OCI-LY7 (cell line): ENCODE data around the gene DNAJC28. TPM values are rescaled to one million over a fixed set of nuclear protein-coding genes. Genes with fewer than 3 reads are reported as not detected.

Experiments used
- BruUV-seq: library from RNA; stranded (reverse); fragments of 400-500 nt; replicated peaks from 2 replicates; lab custom pipeline; 2021; lab: Mats Ljungman, UMichigan
- CTCF ChIA-PET: fragments of 300-600 bp; sonication (Branson Sonifier 250); formaldehyde crosslinking; loops from one replicate; lab custom pipeline; 2022; ENCODE audit warnings: antibody characterized with exemption; ENCODE audit not compliant: unreplicated experiment; lab: Charles Lee
- POLR2A ChIA-PET: fragments of 300-600 bp; sonication (Branson Sonifier 250); formaldehyde crosslinking; loops from one replicate; lab custom pipeline; 2022; ENCODE audit warnings: antibody characterized with exemption; lab: Charles Lee
- DNase-seq: peaks from one replicate; pipeline ENCODE4 v3.0.0-alpha.2; 2015; ENCODE audit warnings: low spot score
- H2AFZ ChIP-seq: fragments of 200-600 bp; sonication (generic), shearing (Covaris generic); 2 replicates; pipeline ENCODE4 v1.6.1; 2014; ENCODE audit warnings: mild to moderate bottlenecking, antibody characterized with exemption, low read length, moderate library complexity
- H3K27ac ChIP-seq: fragments of 200-600 bp; sonication (generic); 2 replicates; pipeline ENCODE4 v1.5.1; 2014; ENCODE audit warnings: mixed run types, low read depth, mild to moderate bottlenecking, moderate library complexity, low read length, inconsistent platforms; ENCODE audit not compliant: poor library complexity, severe bottlenecking
- H3K36me3 ChIP-seq: fragments of 200-600 bp; sonication (generic); 2 replicates; pipeline ENCODE4 v1.6.1; 2014; ENCODE audit warnings: mild to moderate bottlenecking, antibody characterized with exemption, low read length, moderate library complexity, mixed read lengths; ENCODE audit not compliant: insufficient read depth
- H3K4me1 ChIP-seq: fragments of 200-600 bp; sonication (generic); 2 replicates; pipeline ENCODE4 v1.5.1; 2014; ENCODE audit warnings: mild to moderate bottlenecking, low read length; ENCODE audit not compliant: insufficient read depth, poor library complexity, severe bottlenecking
- H3K4me2 ChIP-seq: fragments of 200-600 bp; sonication (generic); 2 replicates; pipeline ENCODE4 v1.6.1; 2014; ENCODE audit warnings: mild to moderate bottlenecking, low read length
- H3K4me3 ChIP-seq: fragments of 200-600 bp; sonication (generic); 2 replicates; pipeline ENCODE4 v1.5.1; 2014; ENCODE audit warnings: mild to moderate bottlenecking, low read depth, low read length; ENCODE audit not compliant: poor library complexity, severe bottlenecking
- H3K79me2 ChIP-seq: fragments of 200-600 bp; sonication (generic); 2 replicates; pipeline ENCODE4 v1.6.1; 2016; ENCODE audit warnings: low read depth, mild to moderate bottlenecking, low read length, moderate library complexity, mixed read lengths; ENCODE audit not compliant: insufficient read depth
- H3K9me2 ChIP-seq: fragments of 200-600 bp; sonication (generic); 2 replicates; pipeline ENCODE4 v1.6.1; 2016; ENCODE audit warnings: mild to moderate bottlenecking, low read length, mixed read lengths; ENCODE audit not compliant: insufficient read depth
- H3K9me3 ChIP-seq: fragments of 200-600 bp; sonication (generic); 2 replicates; pipeline ENCODE4 v1.6.1; 2014; ENCODE audit warnings: mild to moderate bottlenecking, mixed run types, low read length, mixed read lengths
- H4K20me1 ChIP-seq: fragments of 200-600 bp; sonication (generic); 2 replicates; pipeline ENCODE4 v1.6.1; 2014; ENCODE audit warnings: mild to moderate bottlenecking, antibody characterized with exemption, low read length, moderate library complexity, mixed read lengths; ENCODE audit not compliant: insufficient read depth
- CTCF ChIP-seq: fragments of 200-600 bp; sonication (generic); conservative IDR thresholded peaks from 2 replicates; pipeline ENCODE4 v1.5.1; 2014; ENCODE audit warnings: mild to moderate bottlenecking, antibody characterized with exemption, low read length, moderate library complexity, mixed read lengths
- EZH2phosphoT487 ChIP-seq: fragments of 200-600 bp; sonication (generic); IDR thresholded peaks from 2 replicates; pipeline ENCODE4 v1.6.1; 2018; ENCODE audit warnings: low read depth, borderline replicate concordance, mild to moderate bottlenecking, mixed run types, antibody characterized with exemption, low read length, moderate library complexity, mixed read lengths
- intact Hi-C: fragments of 100-400 bp; cut with micrococcal nuclease; formaldehyde crosslinking; loops from one replicate; pipeline ENCODE4 v1.10.0; 2022; ENCODE audit not compliant: unreplicated experiment
- total RNA-seq, 2 experiments: library from RNA; depleted of rRNA in 1 of 2; stranded (reverse); fragments of >200 nt in 1 of 2; shearing (Covaris generic) in 1 of 2; gene quantifications; 2 replicates each; pipeline ENCODE4 v1.2.3, GENCODE V29; 2014 to 2022

The DNAJC28 gene
- total RNA-seq, 2 experiments from 2014 or later, result 0.95 to 1.3 TPM

GRCh38 chr21:33481314-33481943 is 10.1 kb downstream of the DNAJC28 start:
- no peak overlapping the region for H3K27ac ChIP-seq
- peaks cover 14% of the 10 kb centered on the region for H3K4me1 ChIP-seq
- H4K20me1 ChIP-seq, result no peaks in the 10 kb centered on the region
- ChIA-PET POLR2A (interaction anchor here (0.7 to 4.1 kb wide), 4 partner anchors 9 to 39 kb away, joined by 3 to 43 read pairs (median 6); partner anchors contain the start of gene DNAJC28), CTCF (no interaction called here)
- H3K4me3 ChIP-seq, result no peak overlapping the region
- intact Hi-C loops, result no loop called here
- DNase-seq, result no peak
- no peak overlapping the region for H2AFZ ChIP-seq
- no TSS peak for BruUV-seq
- H3K9me3 ChIP-seq, result no peaks in the 10 kb centered on the region
- H3K9me2 ChIP-seq, result no peaks in the 10 kb centered on the region
- H3K79me2 ChIP-seq, result peaks cover 8% of the 10 kb centered on the region; the same call in 1 of the 2 replicates
- no peak overlapping the region for H3K4me2 ChIP-seq
- H3K36me3 ChIP-seq, result no peaks in the 10 kb centered on the region
- TF ChIP-seq CTCF (no peak), EZH2phosphoT487 (no peak)

GRCh38 chr21:33480481-33481103 is 10.9 kb downstream of the DNAJC28 start:
- Histone ChIP-seq H4K20me1 (no peaks in the 10 kb centered on the region), H3K4me1 (peaks cover 14% of the 10 kb centered on the region), H3K9me2 (no peaks in the 10 kb centered on the region), H3K4me3 (peak overlapping the region; percentile 88), H3K4me2 (peak overlapping the region; percentile 77), H3K9me3 (no peaks in the 10 kb centered on the region), H3K36me3 (no peaks in the 10 kb centered on the region), H3K27ac (peak overlapping the region; percentile 19), H2AFZ (peak overlapping the region; percentile 86), H3K79me2 (peaks cover 8% of the 10 kb centered on the region; the same call in 1 of the 2 replicates)
- ChIA-PET CTCF (interaction anchor here (0.7 to 1.2 kb wide), 5 partner anchors 8 to 79 kb away, joined by 3 to 5 read pairs (median 4); partner anchors contain the start of gene DNAJC28), POLR2A (interaction anchor here (0.6 to 4.1 kb wide), 14 partner anchors 10 to 705 kb away, joined by 3 to 43 read pairs (median 4); partner anchors contain the start of genes DNAJC28 and DONSON)
- no peak for DNase-seq
- intact Hi-C loops, result loop anchor here (1.0 kb wide), 1 partner anchor 62 kb away; the partner anchor contains the start of gene GART
- TF ChIP-seq CTCF (no peak), EZH2phosphoT487 (no peak)
- TSS peak; percentile 85 for BruUV-seq
